CD4-positive, CD25-positive, alpha-beta regulatory T cell (primary cell): ENCODE measurements around the gene MYOCD. TPM values are rescaled to one million over a fixed set of nuclear protein-coding genes. Genes with fewer than 3 reads are reported as not detected.

ENCODE experiments used
- ATAC-seq, 2 donors: fragments of 150-1000 bp; cut with Tn5 transposase; one replicate each; pipeline ENCODE4 v1.10.0; 2021; ENCODE audit warnings: low read depth in 2 of 2, moderate number of reproducible peaks in 2 of 2, moderate library complexity in 1 of 2
- DNase-seq, 3 donors: peaks; one replicate each; pipeline versions ENCODE4 v3.0.0 to v3.0.0-alpha.2; 2012 to 2022; ENCODE audit warnings: mixed read lengths in 1 of 3
- H3K27ac ChIP-seq: one replicate; pipeline ENCODE4 v1.7.0; 2013; ENCODE audit warnings: mild to moderate bottlenecking, low read length; ENCODE audit not compliant: insufficient read depth, poor library complexity, severe bottlenecking
- H3K27me3 ChIP-seq: one replicate; pipeline ENCODE4 v1.7.0; 2013; ENCODE audit warnings: low read length; ENCODE audit not compliant: control insufficient read depth, insufficient read depth
- H3K36me3 ChIP-seq: one replicate; pipeline ENCODE4 v1.7.0; 2013; ENCODE audit warnings: mild to moderate bottlenecking, low read length, moderate library complexity; ENCODE audit not compliant: control insufficient read depth, insufficient read depth
- H3K4me1 ChIP-seq: 2 replicates; pipeline ENCODE4 v1.7.0; 2013; ENCODE audit warnings: mild to moderate bottlenecking, low read length; ENCODE audit not compliant: insufficient read depth, control insufficient read depth, poor library complexity, severe bottlenecking
- H3K4me3 ChIP-seq: one replicate; pipeline ENCODE4 v1.7.0; 2013; ENCODE audit warnings: low read depth, mild to moderate bottlenecking, low read length, moderate library complexity
- H3K9me3 ChIP-seq, 2 experiments: 1 replicate in 1 of 2; 2 replicates in 1 of 2; pipeline ENCODE4 v1.7.0; 2013; ENCODE audit warnings: low read length in 2 of 2, mild to moderate bottlenecking in 1 of 2, moderate library complexity in 1 of 2; ENCODE audit not compliant: control insufficient read depth in 2 of 2
- H3K27ac Mint-ChIP-seq, 3 donors: one replicate each; pipeline ENCODE4 v1.8.0; 2020 to 2022; ENCODE audit warnings: mild to moderate bottlenecking in 3 of 3, mixed read lengths in 3 of 3, moderate library complexity in 2 of 3
- H3K27me3 Mint-ChIP-seq: one replicate; pipeline ENCODE4 v1.8.0; 2022; ENCODE audit warnings: mild to moderate bottlenecking, mixed read lengths
- H3K36me3 Mint-ChIP-seq: one replicate; pipeline ENCODE4 v1.8.0; 2020; ENCODE audit warnings: mixed read lengths
- H3K4me1 Mint-ChIP-seq, 4 donors: one replicate each; pipeline ENCODE4 v1.8.0; 2020 to 2022; ENCODE audit warnings: mixed read lengths in 4 of 4, mild to moderate bottlenecking in 1 of 4
- H3K4me3 Mint-ChIP-seq, 4 donors: one replicate each; pipeline ENCODE4 v1.8.0; 2020 to 2022; ENCODE audit warnings: mild to moderate bottlenecking in 4 of 4, mixed read lengths in 4 of 4, moderate library complexity in 3 of 4
- H3K9me3 Mint-ChIP-seq, 7 donors: one replicate each; pipeline ENCODE4 v1.8.0; 2020 to 2022; ENCODE audit warnings: mixed read lengths in 7 of 7, mild to moderate bottlenecking in 3 of 7, moderate library complexity in 2 of 7
- polyA plus RNA-seq, 4 donors: library from polyadenylated mRNA; unstranded; fragments of 300-500 nt; fragmentation: Illumina TruSeq; gene quantifications; one replicate each; pipeline ENCODE4 v1.2.3, GENCODE V29; 2021
- total RNA-seq: library from RNA; stranded (reverse); gene quantifications from one replicate; pipeline ENCODE4 v1.2.3, GENCODE V29; 2022

The MYOCD gene
- total and polyA plus RNA-seq, 5 donors from 2014 or later = not detected

- ATAC-seq (no peak), DNase-seq (no peak)
- Mint-ChIP-seq H3K27ac (no peak overlapping the region), H3K27me3 (peaks cover 6% of the 10 kb centered on the region), H3K4me3 (no peak overlapping the region), H3K36me3 (no peaks in the 10 kb centered on the region), H3K4me1 (no peaks in the 10 kb centered on the region), H3K9me3 (peaks cover 0 to 15% (median 7%) of the 10 kb centered on the region in 7 donors)
- no peak overlapping the region for H3K27ac ChIP-seq
- no peaks in the 10 kb centered on the region for H3K4me1 ChIP-seq
- H3K9me3 ChIP-seq = no peaks in the 10 kb centered on the region
- no peaks in the 10 kb centered on the region for H3K36me3 ChIP-seq
- no peaks in the 10 kb centered on the region for H3K27me3 ChIP-seq
- H3K4me3 ChIP-seq = no peak overlapping the region
These were observed 135.2 kb downstream of the MYOCD start for GRCh38 chr17:12800855-12801365.

GRCh38 chr17:12806630-12807029, 140.9 kb downstream of the MYOCD start:
- Histone ChIP-seq H3K4me3 (no peak overlapping the region), H3K27me3 (no peaks in the 10 kb centered on the region), H3K27ac (no peak overlapping the region), H3K36me3 (no peaks in the 10 kb centered on the region), H3K9me3 (no peaks in the 10 kb centered on the region), H3K4me1 (no peaks in the 10 kb centered on the region)
- no peaks in the 10 kb centered on the region for H3K4me1 Mint-ChIP-seq
- peaks cover 5 to 26% (median 11%) of the 10 kb centered on the region in 7 donors for H3K9me3 Mint-ChIP-seq
- no peaks in the 10 kb centered on the region for H3K36me3 Mint-ChIP-seq
- H3K27ac Mint-ChIP-seq = no peak overlapping the region
- ATAC-seq (no peak), DNase-seq (no peak)
- no peaks in the 10 kb centered on the region for H3K27me3 Mint-ChIP-seq
- H3K4me3 Mint-ChIP-seq = no peak overlapping the region

GRCh38 chr17:12808723-12809122, 143.0 kb downstream of the MYOCD start:
- DNase-seq = no peak
- no peaks in the 10 kb centered on the region for H3K27me3 Mint-ChIP-seq
- Histone ChIP-seq H3K4me1 (no peaks in the 10 kb centered on the region), H3K36me3 (no peaks in the 10 kb centered on the region), H3K4me3 (no peak overlapping the region), H3K27ac (no peak overlapping the region), H3K27me3 (no peaks in the 10 kb centered on the region), H3K9me3 (no peaks in the 10 kb centered on the region)
- H3K4me1 Mint-ChIP-seq = no peaks in the 10 kb centered on the region
- H3K27ac Mint-ChIP-seq = no peak overlapping the region
- H3K36me3 Mint-ChIP-seq = no peaks in the 10 kb centered on the region
- peaks cover 5 to 21% (median 14%) of the 10 kb centered on the region in 7 donors for H3K9me3 Mint-ChIP-seq
- no peak overlapping the region for H3K4me3 Mint-ChIP-seq
- no peak for ATAC-seq

GRCh38 chr17:12812877-12813276, 147.2 kb downstream of the MYOCD start:
- no peaks in the 10 kb centered on the region for H3K36me3 Mint-ChIP-seq
- no peak for DNase-seq
- no peak overlapping the region for H3K4me3 Mint-ChIP-seq
- peaks cover 4 to 17% (median 10%) of the 10 kb centered on the region in 7 donors for H3K9me3 Mint-ChIP-seq
- Histone ChIP-seq H3K9me3 (no peaks in the 10 kb centered on the region), H3K36me3 (no peaks in the 10 kb centered on the region), H3K27ac (no peak overlapping the region), H3K27me3 (no peaks in the 10 kb centered on the region), H3K4me1 (no peaks in the 10 kb centered on the region), H3K4me3 (no peak overlapping the region)
- H3K27ac Mint-ChIP-seq = no peak overlapping the region
- H3K4me1 Mint-ChIP-seq = no peaks in the 10 kb centered on the region
- no peak for ATAC-seq
- H3K27me3 Mint-ChIP-seq = no peaks in the 10 kb centered on the region

DNA sequence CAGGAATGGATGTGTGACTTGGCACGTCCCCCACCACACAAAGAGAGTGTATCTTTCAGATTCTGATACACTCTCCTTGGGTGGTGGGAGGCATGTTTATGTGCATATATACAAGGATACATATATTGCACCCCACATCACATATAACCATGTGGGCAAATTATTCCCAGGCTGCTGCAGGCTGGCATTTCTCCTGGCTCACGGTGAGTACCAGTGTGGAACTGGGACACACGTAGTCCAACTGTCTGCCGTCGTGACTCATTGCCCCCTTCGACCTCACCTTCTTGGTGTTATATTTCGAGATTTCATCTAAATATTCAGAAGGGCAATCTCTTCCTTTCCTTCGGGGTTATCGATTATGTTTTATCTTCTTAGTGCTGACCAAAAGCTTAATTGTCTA, 148.0 kb downstream of the MYOCD start:
- H3K4me3 ChIP-seq = no peak overlapping the region
- ATAC-seq (no peak), DNase-seq (no peak)
- no peaks in the 10 kb centered on the region for H3K27me3 Mint-ChIP-seq
- H3K36me3 ChIP-seq = no peaks in the 10 kb centered on the region
- H3K4me1 Mint-ChIP-seq = no peaks in the 10 kb centered on the region
- no peaks in the 10 kb centered on the region for H3K9me3 ChIP-seq
- no peaks in the 10 kb centered on the region for H3K4me1 ChIP-seq
- no peak overlapping the region for H3K4me3 Mint-ChIP-seq
- no peak overlapping the region for H3K27ac ChIP-seq
- no peaks in the 10 kb centered on the region for H3K27me3 ChIP-seq
- no peak overlapping the region for H3K27ac Mint-ChIP-seq
- H3K9me3 Mint-ChIP-seq = peaks cover 4 to 16% (median 10%) of the 10 kb centered on the region in 7 donors
- H3K36me3 Mint-ChIP-seq = no peaks in the 10 kb centered on the region

GRCh38 chr17:12814718-12815117, 149.0 kb downstream of the MYOCD start:
- H3K27me3 ChIP-seq = no peaks in the 10 kb centered on the region
- H3K27ac ChIP-seq = no peak overlapping the region
- no peak overlapping the region for H3K4me3 ChIP-seq
- peaks cover 2 to 17% (median 5%) of the 10 kb centered on the region in 7 donors for H3K9me3 Mint-ChIP-seq
- H3K4me1 Mint-ChIP-seq = peaks cover 0 to 3% (median 0%) of the 10 kb centered on the region in 4 donors
- no peak overlapping the region for H3K27ac Mint-ChIP-seq
- H3K36me3 ChIP-seq = no peaks in the 10 kb centered on the region
- H3K4me1 ChIP-seq = no peaks in the 10 kb centered on the region
- no peak overlapping the region for H3K4me3 Mint-ChIP-seq
- H3K27me3 Mint-ChIP-seq = no peaks in the 10 kb centered on the region
- no peaks in the 10 kb centered on the region for H3K9me3 ChIP-seq
- DNase-seq = no peak
- no peak for ATAC-seq
- H3K36me3 Mint-ChIP-seq = no peaks in the 10 kb centered on the region

GRCh38 chr17:12815642-12816141, 150.0 kb downstream of the MYOCD start:
- no peak for ATAC-seq
- Histone ChIP-seq H3K27me3 (no peaks in the 10 kb centered on the region), H3K4me3 (no peak overlapping the region), H3K9me3 (no peaks in the 10 kb centered on the region), H3K27ac (no peak overlapping the region), H3K4me1 (no peaks in the 10 kb centered on the region), H3K36me3 (no peaks in the 10 kb centered on the region)
- peaks cover 0 to 4% (median 0%) of the 10 kb centered on the region in 4 donors for H3K4me1 Mint-ChIP-seq
- no peak for DNase-seq
- H3K36me3 Mint-ChIP-seq = no peaks in the 10 kb centered on the region
- H3K27me3 Mint-ChIP-seq = no peaks in the 10 kb centered on the region
- H3K9me3 Mint-ChIP-seq = peaks cover 0 to 14% (median 6%) of the 10 kb centered on the region in 7 donors
- H3K27ac Mint-ChIP-seq = peak overlapping the region in 1 of 3 donors; percentile 15
- H3K4me3 Mint-ChIP-seq = no peak overlapping the region
